Breast epithelium (tissue), 3 donors: ENCODE measurements around the gene EPHB2.

Experiments
- CTCF ChIP-seq, 3 donors: fragments of 450-650 bp; IDR thresholded peaks; one replicate each; pipeline ENCODE4 v1.5.1; 2016 to 2017; ENCODE audit warnings: antibody characterized with exemption in 3 of 3, mild to moderate bottlenecking in 3 of 3, moderate library complexity in 3 of 3
- POLR2A ChIP-seq: fragments of 450-650 bp; IDR thresholded peaks from one replicate; pipeline ENCODE4 v1.6.1; 2016; ENCODE audit warnings: antibody characterized with exemption, mild to moderate bottlenecking, moderate library complexity
- POLR2AphosphoS5 ChIP-seq, 3 donors: sonication (generic); formaldehyde crosslinking; IDR thresholded peaks; one replicate each; pipeline ENCODE4 v1.6.1; 2017; ENCODE audit warnings: antibody characterized with exemption in 3 of 3

DNA sequence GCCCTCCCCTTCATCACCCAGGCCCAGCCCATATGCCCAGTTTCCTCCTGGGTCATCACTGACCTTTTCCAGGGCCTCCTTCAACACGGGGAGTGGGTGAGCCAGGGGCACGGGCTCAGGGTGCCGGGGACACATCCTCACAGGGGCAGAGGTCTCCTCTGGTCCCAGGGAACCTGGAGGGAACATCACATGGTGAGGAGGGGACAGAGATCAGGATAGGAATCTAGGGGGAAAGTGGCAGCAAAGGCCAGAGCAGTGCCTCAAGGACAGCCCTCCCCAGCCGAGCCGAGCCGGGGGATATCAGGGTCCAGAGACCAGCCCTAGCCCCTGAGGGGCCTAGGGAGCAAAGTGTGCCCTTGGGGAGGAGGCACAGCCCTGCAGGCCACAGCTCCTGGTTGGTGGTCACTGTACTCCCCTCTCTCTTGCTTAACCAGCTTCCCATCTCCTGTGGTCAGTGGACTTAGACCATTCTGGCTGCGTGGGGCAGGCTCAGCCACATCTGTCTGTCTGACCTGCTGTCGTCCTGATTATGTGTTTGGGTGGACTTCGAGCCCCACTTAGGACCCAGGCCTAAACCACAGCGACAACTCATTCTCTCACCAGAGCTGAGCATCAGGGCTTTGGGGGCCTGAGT, 252.5 kb downstream of the EPHB2 start:
- TF ChIP-seq CTCF (IDR thresholded peaks at IDR 0.05) (no peak), POLR2A (no peak), POLR2AphosphoS5 (IDR thresholded peaks at IDR 0.05) (no peak)
